H1 (cell line): ENCODE data around the gene PBX1. TPM values are rescaled to one million over a fixed set of nuclear protein-coding genes. Genes with fewer than 3 reads are reported as not detected.

Experiments
- CTCF ChIP-seq, 3 experiments: IDR thresholded peaks; 1 replicate in 2 of 3; 2 replicates in 1 of 3; pipeline versions ENCODE4 v1.5.1 to v1.6.1; 2011; ENCODE audit warnings: low read length in 3 of 3, mild to moderate bottlenecking in 3 of 3, inconsistent platforms in 2 of 3, low read depth in 1 of 3, moderate library complexity in 1 of 3; ENCODE audit not compliant: insufficient read depth in 1 of 3; ENCODE audit errors: control extremely low read depth in 1 of 3
- EGR1 ChIP-seq: IDR thresholded peaks from 2 replicates; pipeline ENCODE4 v1.6.1; 2011; ENCODE audit warnings: low read depth, low read length, borderline replicate concordance
- SP4 ChIP-seq: IDR thresholded peaks from 2 replicates; pipeline ENCODE4 v1.6.1; 2012; ENCODE audit warnings: low read length, inconsistent platforms
- SUZ12 ChIP-seq: fragments of 200-600 bp; sonication (generic); IDR thresholded peaks from 2 replicates; pipeline ENCODE4 v1.6.1; 2012; ENCODE audit warnings: mild to moderate bottlenecking, inconsistent platforms, low read length, moderate library complexity, mixed read lengths
- polyA plus RNA-seq, 7 experiments: library from polyadenylated mRNA; depleted of rRNA in 3 of 7; stranded (reverse) in 5 of 7; unstranded in 2 of 7; fragments of >200 nt in 5 of 7; fragments of 200-250 nt in 2 of 7; gene quantifications; 1 replicate in 5 of 7; 2 replicates in 1 of 7; 4 replicates in 1 of 7; pipeline versions ENCODE4 v1.2.1 to v1.2.3, GENCODE V29; 2011 to 2013; ENCODE audit warnings: missing spikeins in 2 of 7, mixed read lengths in 2 of 7
- total RNA-seq: library from RNA; stranded (reverse); fragmentation: NEBNext Ultra II Directional; extraction: Animal tissue kit (Norgen Biotek cat#: 25700); gene quantifications from 2 replicates; pipeline ENCODE4 v1.2.1, GENCODE V29; 2021

PBX1 gene
- total and polyA plus RNA-seq, 2 of the 8 experiments (the other 6 are each of a cell fraction or from before 2014, with no cell fraction given), result 87.4 to 124 TPM

GRCh38 chr1:164718821-164719220 lies 159.8 kb downstream of the PBX1 start (continued):
- TF ChIP-seq EGR1 (no peak), SUZ12 (no peak), CTCF (IDR thresholded peaks at IDR 0.05; ENCODE audit: control extremely low read depth in 1 of 3, insufficient read depth in 1 of 3, low read depth in 1 of 3, low read length in 3 of 3) (no peak), SP4 (no peak)
